GM19035 (cell line): ENCODE data around the gene UNK.
"Not testable (repeated sequence)": the region's sequence is repeated elsewhere in the genome, so short reads cannot be mapped to it uniquely, and the experiment has no call there.

ENCODE experiments used
- ATAC-seq: cut with Tn5 transposase; IDR thresholded peaks from one replicate; pipeline ENCODE4 v1.9.1; 2021; ENCODE audit not compliant: unreplicated experiment

The UNK gene

DNA sequence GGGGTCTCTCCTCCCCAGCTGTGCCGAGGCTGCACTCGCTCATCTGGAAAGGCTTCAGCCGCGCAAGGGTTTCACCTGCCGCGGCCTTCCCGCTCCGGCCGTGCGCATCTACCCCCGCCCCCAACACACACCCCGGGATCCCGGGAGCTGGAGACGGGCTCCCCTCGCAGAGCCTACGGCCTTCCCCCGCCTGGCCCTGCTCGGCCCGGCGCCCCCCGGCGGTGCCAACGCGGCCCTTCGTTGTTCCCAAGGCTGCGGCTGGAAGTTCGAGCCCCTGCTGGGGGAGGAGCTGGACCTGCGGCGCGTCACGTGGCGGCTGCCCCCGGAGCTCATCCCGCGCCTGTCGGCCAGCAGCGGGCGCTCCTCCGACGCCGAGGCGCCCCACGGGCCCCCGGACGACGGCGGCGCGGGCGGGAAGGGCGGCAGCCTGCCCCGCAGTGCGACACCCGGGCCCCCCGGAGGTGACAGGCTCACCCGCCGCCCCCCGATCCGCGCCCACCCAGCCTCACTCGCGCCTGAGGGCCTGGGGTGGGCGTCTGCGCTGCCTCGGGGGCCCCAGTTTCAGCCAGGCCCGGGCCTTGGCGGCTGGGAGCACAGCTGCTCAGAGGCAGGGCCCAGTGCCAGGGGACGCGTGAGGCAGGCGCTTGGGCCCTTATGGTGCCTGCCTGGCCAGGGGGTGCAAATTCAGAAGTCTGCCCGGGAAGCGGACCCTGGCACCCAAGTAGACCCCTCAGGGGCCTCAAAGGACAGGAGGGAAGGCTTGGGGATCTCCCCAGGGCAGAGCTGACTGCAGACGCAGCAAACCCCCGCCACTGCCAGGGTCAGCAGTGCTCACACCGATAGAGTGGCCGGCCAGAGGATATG is 30.9 kb upstream of the UNK start:
- peak; percentile 64 for ATAC-seq

DNA sequence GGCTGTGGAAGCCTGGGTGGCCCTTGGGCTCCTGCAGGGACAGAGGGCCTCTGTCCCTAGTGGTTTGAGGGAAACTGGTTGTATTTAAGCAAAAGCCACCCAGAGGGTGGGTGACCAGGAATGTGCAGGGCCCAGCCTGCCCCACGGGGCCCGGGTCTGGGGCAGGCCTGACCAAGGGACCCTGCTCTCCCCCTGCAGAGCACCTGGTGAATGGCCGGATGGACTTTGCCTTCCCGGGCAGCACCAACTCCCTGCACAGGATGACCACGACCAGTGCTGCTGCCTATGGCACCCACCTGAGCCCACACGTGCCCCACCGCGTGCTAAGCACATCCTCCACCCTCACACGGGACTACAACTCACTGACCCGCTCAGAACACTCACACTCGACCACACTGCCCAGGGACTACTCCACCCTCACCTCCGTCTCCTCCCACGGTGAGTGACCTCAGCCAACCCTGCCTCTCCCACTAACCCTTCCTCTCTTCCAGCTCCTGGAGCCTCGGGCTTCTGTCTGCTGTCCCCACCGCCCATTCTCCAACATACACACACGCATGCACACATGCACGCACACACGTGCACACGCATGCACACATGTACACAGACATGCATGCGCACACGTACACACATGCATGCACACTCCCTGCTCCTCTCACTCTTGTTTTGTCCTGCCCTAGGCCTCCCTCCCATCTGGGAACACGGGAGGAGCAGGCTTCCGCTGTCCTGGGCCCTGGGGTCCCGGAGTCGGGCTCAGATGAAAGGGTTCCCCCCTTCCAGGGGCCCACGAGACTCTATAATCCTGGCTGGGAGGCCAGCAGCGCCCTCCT is 30.0 kb upstream of the UNK start:
- ATAC-seq = no peak

- ATAC-seq = no peak
Measured at GRCh38 chr17:75755205-75755901, 29.3 kb upstream of the UNK start.

DNA sequence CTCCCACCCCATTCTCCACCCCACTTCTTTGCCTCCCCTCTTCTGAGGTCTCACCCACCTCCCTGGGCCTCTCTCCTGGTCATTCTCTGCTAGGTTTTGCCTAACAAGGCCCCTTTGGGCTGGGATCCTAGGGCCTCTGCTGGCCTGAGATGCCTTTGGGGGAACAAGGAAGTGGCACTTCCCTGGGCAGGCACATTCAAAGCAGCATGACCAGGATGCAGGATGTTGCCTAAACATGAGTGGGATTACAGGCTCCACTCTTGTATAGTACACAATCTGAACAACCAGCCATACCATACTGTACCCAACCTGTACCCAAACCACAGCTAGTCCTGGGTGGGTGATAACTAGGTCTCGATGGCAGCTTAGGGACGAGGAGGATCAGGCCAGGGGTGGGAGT is 28.6 kb upstream of the UNK start:
- no peak for ATAC-seq

GRCh38 chr17:75756451-75757085 is 28.0 kb upstream of the UNK start:
- ATAC-seq = no peak

DNA sequence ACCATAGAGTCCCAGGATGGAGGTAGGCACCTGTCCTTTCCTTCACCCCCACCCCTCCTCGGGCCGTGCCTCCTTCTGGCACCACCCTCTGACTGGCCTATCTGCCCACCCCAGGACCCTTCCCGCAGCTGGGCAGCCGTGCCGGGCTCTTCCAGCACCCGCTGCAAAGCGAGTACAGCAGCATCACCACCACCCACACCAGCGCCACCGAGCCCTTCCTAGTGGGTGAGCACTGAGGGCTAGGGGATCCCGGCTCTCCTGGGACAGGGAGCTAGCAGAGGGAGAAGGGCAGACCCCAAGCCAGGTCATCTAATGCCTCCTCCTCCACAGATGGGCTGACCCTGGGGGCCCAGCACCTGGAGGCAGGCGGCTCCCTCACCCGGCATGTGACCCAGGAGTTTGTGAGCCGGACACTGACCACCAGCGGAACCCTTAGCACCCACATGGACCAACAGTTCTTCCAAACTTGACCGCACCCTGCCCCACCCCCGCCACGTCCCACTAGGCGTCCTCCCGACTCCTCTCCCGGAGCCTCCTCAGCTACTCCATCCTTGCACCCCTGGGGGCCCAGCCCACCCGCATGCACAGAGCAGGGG is 27.4 kb upstream of the UNK start:
- ATAC-seq = no peak

- ATAC-seq = no peak
Measured at GRCh38 chr17:75758131-75758905, 26.3 kb upstream of the UNK start.

DNA sequence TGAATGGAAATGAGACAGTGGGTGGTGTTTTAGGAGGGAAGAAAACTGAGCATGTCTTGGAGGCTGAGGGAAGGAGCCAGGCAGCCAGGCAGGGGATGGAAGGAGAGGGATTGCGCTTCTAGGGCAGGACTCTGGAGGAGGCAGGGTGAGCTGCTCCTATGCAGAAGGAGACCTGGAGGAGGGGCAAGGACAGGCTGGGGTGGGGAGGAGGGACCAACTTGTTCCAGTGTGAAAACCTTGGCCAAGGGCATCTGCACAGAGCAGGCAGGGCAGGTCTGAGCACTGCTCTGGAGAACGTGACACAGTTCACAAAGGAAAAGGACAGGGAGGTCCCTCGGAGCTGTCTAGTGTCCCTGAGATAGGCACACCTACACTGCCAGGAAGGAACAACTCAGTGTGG is 25.1 kb upstream of the UNK start:
- ATAC-seq = no peak

GRCh38 chr17:75759978-75760640 is 24.5 kb upstream of the UNK start:
- not testable (repeated sequence) for ATAC-seq

GRCh38 chr17:75762513-75763268 is 21.9 kb upstream of the UNK start:
- no peak for ATAC-seq

GRCh38 chr17:75763269-75763607 is 21.4 kb upstream of the UNK start:
- no peak for ATAC-seq

DNA sequence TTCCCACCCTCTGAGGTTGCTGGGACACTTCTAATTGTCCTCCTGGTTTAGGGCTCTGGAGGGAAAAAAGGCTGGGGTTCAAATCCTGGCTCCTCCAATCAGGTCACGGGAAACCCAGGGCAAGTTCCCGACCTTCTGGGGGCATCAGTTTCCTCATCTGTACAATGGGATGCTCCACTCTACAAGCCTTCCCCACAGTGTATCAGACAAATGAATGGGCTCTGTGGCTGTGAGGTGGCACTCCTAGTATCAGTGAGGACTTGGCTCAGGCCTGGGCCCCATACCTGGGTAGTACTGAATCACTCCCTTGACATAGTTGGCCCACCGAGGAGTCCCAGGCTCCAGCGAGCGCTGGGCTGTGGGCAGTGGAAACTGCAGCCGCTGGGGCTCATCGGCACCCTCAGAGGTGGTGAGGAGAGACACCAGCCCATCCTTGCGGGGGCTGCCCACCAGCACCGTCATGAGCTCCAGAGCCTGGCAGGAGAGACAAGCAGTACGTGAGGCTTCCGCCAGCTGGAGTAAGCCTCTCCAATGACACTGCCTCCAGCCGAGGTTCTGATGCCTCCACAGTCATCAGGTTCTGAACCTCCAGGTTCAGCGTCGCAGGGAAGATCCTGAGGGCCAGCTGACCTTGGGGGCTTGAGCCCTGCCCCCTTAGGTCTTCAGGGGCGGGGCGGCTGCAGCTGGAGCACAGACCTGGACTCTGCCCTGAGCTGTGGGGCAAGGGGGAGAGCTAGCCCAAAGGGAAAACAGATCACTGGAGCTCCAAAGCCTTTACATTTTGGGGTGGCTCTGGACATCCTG is 20.8 kb upstream of the UNK start:
- no peak for ATAC-seq

GRCh38 chr17:75764417-75764710 is 20.2 kb upstream of the UNK start:
- no peak for ATAC-seq

DNA sequence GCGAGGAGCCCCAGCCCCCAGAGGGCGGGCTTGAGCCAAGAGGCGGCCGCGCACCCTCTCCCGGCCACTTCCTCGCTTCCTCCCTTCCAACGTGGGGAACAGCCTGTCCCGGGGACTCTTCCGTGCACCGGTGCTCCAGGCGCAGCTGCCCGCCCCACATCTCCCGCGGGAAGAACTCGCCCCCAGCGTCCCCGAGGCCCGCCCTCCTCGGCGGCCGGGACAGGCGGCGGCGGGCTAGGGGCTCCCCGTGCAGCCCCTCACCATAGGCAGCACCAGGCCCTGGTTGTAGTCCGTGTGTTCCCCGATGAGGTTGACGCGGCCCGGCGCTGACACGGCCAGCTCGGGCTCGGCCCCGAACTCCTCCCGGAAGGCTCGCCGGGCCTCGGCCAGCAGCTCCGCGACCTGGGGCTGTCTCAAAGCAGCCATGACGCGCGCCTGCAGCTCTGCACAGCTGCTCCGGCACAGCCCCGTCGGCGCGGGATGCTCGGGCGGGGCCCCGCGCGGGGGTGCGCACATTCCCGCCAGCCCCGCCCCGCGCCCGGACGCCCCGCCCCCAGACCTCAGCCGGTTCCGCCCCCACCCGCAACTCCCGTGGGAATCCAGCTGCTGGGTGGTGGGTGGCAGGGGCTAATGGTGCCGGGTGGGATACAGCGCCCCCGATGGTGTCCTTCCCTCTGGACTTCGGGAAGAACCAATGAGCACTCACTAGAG is 19.7 kb upstream of the UNK start, which contains the start of gene GALK1:
GALK1 (minus strand) TSS at position 482 of the 711 bp plus-strand sequence; CDS start at position 426, 56 bp downstream.
- ATAC-seq = peak; percentile 75

- ATAC-seq = no peak
Measured at GRCh38 chr17:75765981-75766380, 18.6 kb upstream of the UNK start.

DNA sequence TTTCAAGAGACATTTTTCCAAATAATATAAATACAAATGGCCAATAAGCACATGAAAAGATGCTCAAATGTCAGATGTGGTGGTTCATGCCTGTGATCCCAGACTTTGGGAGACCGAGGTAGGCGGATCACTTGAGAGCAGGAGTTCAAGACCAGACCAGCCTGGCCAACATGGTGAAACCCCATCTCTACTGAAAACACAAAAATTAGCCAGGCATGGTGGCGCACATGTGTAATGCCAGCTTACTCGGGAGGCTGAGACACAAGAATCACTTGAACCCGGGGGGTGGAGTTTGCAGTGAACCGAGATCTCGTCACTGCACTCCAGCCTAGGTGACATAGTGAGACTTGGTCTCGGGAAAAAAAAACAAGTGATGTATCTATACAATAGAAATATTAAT is 16.7 kb upstream of the UNK start:
- ATAC-seq = no peak

DNA sequence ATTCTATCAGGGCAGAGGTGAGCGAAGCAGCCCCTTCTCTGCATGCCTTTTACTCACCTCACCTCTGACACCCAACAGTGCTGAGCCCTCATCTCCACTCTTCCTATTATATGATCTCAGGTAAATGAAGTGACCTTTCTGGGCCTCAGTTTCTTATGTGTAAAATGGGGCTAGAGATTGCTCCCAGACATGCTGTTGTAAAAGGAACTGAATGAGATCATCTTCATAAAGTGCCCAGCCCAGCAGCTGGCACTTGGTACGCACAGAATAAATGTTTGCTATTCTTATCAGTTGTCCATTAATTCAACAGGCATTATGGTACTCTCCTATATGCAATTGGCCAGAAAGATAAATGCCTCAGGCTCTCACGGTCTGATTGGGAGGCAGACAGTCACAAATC is 15.1 kb upstream of the UNK start:
- ATAC-seq = no peak
